HG03521 (cell line): ENCODE data around the gene SLC38A4.
"Not testable (repeated sequence)": the region's sequence is repeated elsewhere in the genome, so short reads cannot be mapped to it uniquely, and the experiment has no call there.

Experiments
- ATAC-seq: cut with Tn5 transposase; IDR thresholded peaks from one replicate; pipeline ENCODE4 v1.9.1; 2021; ENCODE audit warnings: mild to moderate bottlenecking, moderate library complexity; ENCODE audit not compliant: unreplicated experiment

Gene SLC38A4, protein sequence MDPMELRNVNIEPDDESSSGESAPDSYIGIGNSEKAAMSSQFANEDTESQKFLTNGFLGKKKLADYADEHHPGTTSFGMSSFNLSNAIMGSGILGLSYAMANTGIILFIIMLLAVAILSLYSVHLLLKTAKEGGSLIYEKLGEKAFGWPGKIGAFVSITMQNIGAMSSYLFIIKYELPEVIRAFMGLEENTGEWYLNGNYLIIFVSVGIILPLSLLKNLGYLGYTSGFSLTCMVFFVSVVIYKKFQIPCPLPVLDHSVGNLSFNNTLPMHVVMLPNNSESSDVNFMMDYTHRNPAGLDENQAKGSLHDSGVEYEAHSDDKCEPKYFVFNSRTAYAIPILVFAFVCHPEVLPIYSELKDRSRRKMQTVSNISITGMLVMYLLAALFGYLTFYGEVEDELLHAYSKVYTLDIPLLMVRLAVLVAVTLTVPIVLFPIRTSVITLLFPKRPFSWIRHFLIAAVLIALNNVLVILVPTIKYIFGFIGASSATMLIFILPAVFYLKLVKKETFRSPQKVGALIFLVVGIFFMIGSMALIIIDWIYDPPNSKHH

GRCh38 chr12:46825591-46826414 lies at the start of gene SLC38A4:
Gene SLC38A4 (minus strand): TSS chr12:46825997. CDS start chr12:46793071, 32,926 bp downstream.
- ATAC-seq: no peak

- ATAC-seq: no peak
Observed at GRCh38 chr12:46875095-46875494, 49.3 kb upstream of the SLC38A4 start.

DNA sequence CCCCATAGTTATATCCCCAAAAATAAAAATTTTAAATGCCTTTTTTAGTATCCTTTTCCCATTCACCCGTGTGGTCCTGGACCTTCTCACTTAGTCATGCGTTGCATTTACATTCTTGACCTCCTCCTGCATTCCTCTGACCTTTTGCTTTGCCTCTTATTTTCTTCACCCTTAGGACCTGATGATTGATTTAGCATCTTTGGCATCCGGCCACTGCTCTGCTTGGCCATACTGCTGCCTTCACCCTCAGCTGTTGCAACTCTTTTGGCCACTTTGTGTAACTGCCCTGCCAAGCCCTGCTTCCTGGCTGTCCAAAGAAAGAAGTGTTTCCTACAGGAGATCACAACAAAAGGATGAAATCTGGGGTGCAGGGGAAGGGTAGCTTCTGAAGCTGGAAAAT lies 48.8 kb upstream of the SLC38A4 start:
- no peak for ATAC-seq

GRCh38 chr12:46872135-46872534 lies 46.3 kb upstream of the SLC38A4 start:
- ATAC-seq: no peak

DNA sequence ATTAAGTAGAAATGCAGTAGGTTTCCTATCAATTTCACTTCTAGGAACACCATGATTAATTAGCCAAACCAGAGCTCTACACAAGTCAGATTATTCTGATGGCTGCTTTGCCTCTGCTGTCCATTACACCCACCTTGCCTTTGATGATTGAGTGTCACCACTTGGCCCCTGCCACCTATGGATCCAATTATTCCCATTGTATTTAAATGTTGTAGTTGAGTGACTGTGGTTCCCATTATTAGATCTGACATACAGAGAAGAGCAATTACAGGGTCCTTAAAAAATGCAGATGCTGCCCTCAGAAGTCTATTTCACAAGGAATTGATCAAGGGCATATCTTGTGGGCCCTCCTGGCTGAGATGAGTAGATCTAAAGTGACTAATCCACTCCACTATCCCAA lies 39.5 kb upstream of the SLC38A4 start:
- ATAC-seq: no peak

- ATAC-seq: no peak
Observed at GRCh38 chr12:46858368-46858767, 32.6 kb upstream of the SLC38A4 start.

DNA sequence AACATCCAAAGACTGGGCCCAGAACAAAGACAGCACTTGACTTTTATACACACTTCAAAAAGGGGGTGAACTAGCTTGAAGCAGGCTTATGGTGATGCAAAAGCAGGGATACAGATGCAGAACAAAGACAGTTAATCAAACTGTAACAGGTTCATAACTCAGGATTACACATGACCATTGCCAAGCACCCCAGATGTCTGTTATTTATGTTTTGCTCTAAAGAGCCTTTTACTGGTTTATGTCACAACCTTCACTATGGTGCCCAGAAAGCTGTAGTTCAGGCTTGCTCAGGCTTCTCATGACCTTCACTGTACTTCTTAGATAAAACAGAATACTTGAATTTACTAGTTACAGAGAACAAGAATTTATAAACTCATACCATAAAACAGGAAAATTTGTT lies 31.7 kb upstream of the SLC38A4 start:
- ATAC-seq: no peak

DNA sequence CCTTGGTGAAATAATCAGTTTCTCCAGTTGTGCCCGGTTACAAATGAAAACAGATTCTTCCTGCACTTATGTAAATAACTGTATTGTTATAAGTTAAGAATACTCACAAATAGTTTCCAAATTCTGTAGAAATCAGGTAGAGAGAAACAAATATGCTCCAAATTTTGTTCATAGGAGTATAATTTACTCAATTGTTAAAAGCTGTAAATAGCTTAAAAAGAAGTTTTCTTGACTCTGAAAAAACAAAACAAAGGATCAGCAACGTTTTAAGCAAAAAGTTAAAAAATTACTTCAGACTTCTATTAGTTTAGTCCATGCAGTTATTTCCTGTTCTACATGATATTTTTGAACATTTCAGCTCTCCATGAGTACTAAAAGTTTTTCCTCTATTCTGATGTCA lies 30.0 kb upstream of the SLC38A4 start:
- ATAC-seq: no peak

DNA sequence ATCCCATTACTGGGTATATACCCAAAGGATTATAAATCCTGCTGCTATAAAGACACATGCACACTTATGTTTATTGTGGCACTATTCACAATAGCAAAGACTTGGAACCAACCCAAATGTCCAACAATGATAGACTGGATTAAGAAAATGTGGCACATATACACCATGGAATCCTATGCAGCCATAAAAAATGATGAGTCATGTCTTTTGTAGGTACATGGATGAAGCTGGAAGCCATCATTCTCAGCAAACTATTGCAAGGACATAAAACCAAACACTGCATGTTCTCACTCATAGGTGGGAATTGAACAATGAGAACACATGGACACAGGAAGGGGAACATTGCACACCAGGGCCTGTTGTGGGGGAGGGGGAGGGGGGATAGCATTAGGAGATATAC lies 28.4 kb upstream of the SLC38A4 start:
- not testable (repeated sequence) for ATAC-seq

DNA sequence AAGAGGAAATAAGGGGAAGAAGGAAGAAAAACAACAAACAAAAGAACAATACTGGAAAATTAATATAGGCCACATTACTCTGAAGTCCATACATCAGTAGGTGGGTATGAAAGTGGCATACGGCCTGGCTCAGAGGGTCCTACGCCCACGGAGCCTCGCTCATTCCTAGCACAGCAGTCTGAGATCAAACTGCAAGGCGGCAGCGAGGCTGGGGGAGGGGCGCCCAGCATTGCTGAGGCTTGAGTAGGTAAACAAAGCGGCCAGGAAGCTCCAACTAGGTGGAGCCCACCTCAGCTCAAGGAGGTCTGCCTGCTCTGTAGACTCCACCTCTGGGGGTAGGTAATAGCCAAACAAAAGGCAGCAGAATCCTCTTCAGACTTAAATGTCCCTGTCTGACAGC lies 23.0 kb upstream of the SLC38A4 start:
- not testable (repeated sequence) for ATAC-seq

- ATAC-seq: no peak
Observed at GRCh38 chr12:46847001-46847400, 21.2 kb upstream of the SLC38A4 start.

GRCh38 chr12:46843811-46844210 lies 18.0 kb upstream of the SLC38A4 start:
- ATAC-seq: no peak

DNA sequence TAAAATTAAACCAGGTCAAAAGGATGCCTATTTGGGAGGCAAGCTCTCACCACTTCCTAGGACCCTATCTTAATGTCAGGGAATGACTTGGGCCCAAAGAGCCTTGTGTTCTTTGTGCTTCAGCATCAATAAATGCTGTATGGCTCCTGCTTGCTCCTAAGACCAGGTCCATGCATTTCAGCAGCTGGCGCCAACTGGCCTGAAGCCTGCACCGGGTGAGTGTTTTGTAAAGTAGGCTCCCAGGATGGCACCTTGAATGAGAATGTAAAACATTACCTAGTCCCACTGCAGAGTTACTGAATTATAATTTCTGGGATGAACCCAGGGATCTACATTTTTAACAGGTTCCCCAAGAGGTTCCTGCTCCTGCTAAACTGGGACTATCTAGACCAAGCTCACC lies 16.1 kb upstream of the SLC38A4 start:
- ATAC-seq: no peak

GRCh38 chr12:46839964-46840363 lies 14.2 kb upstream of the SLC38A4 start:
- ATAC-seq: no peak

GRCh38 chr12:46839232-46839631 lies 13.4 kb upstream of the SLC38A4 start:
- ATAC-seq: no peak

DNA sequence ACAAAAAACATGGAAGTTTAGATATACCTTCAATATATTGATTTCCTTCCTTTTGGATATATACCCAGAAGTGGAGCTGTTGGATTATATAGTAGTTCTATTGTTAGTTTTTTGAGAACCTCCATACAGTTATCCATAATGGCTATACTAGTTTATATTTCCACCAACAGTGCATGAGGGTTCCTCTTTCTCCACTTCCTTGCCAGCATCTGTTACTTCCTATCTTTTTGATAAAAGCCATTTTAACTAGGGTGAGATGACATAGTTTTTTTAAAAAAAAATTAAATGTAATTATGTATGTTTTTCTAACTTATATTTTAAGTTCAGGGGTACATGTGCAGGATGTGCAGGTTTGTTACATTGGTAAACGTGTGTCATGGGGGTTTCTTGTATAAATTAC lies 10.0 kb upstream of the SLC38A4 start:
- no peak for ATAC-seq

- no peak for ATAC-seq
Observed at GRCh38 chr12:46832130-46832704, 6.4 kb upstream of the SLC38A4 start.

DNA sequence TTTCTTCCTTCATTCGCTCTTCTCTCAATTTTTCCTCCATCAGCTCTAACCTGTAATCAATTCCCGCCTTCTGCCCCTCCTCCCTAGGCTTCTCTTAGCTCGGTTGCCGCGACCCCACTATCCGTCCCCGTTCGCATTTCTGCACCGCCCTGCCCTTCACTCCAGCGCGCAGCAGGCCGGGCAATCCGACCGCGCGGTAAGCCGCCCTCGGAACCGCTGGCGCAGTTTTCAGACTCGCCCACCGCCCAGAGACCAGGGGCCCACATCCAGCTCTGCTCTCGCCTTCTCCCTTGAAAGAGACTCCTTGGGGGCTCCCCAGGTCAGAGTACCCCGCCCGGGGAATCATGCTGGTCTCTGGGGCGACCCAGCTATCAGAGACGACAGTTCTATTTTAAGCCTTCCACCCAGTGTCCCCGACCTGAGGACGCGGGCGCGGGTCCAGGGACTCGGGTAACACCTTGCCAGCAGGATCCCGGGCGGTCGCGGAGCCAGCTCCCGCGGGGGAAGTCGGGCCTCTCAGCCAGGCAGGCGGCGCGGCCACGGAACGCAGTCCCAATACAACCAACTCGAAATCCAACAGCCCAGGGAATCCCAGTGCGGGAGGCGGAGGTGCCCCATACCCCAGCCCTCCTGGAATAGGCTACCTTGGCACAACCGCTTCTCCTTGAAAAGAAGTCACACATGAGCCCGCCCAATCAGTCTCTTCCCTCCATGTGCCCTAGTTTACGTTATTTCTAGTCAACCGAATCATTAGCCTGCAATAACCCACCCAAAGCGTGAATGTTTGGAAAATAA lies 5.7 kb upstream of the SLC38A4 start:
- ATAC-seq: no peak

DNA sequence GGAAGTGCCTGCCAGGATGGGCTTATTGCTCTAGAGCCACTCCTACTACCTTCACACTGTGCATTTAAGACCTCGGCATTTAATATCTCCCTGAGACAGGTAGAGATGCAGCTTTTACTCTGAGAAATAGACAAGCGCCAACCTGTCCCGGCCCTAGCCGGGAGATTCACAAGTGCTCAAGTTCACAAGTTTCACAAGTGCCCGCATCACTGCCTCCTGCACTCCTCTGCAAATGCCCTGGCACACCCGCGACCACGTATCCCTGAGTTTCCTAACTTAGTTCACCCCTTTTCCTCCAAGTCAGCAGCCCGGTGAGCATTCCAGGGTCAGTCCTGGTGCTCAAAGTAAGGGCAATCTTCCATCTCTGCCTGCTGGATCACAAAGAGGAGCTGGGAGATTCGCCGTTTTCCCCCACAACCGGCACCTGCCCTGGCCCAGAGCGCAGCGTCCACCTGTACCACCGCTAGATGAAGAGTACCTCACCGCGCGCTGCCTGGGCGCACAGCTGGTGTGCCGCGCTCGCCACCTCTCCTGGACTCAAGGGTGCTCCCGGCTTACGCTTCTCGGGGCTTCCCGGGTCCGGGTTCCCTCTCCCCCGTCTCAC lies 5.0 kb upstream of the SLC38A4 start:
- ATAC-seq: no peak

DNA sequence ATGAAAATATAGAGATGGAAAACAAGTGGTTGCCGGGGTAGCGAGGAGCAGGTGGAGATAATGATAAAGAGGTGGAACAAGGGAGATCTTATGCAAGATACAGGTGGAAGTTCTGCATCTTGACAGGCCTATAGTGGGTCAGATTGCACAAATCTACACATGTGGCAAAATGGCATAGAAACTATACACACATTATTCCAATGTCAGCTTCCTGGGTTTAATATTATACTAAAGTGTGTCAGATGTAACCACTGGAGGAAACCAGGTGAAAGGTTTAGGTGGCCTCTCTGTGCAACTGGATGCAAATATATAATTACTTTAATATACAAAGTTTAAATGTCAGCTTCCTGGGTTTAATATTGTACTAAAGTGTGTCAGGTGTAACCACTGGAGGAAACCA lies 1.1 kb downstream of the SLC38A4 start:
- ATAC-seq: no peak
